Activated T-helper 17 cell treated with anti-CD3 and anti-CD28 coated beads, Interleukin-2, amount 50 U/mL, for 72 hours (primary cell): ENCODE data around the gene IL1F10. TPM values are rescaled to one million over a fixed set of nuclear protein-coding genes. Genes with fewer than 3 reads are reported as not detected.

Experiments used
- ATAC-seq: fragments of 150-1000 bp; cut with Tn5 transposase; replicated peaks from 2 replicates; pipeline ENCODE4 v1.10.0; 2021; ENCODE audit warnings: mild to moderate bottlenecking, moderate library complexity
- H3K27ac Mint-ChIP-seq: one replicate; pipeline ENCODE4 v1.8.0; 2022; ENCODE audit warnings: mixed read lengths
- H3K27me3 Mint-ChIP-seq: one replicate; pipeline ENCODE4 v1.8.0; 2022; ENCODE audit warnings: mixed read lengths
- H3K36me3 Mint-ChIP-seq: one replicate; pipeline ENCODE4 v1.8.0; 2022; ENCODE audit warnings: low read depth, mild to moderate bottlenecking, mixed read lengths
- H3K4me1 Mint-ChIP-seq: one replicate; pipeline ENCODE4 v1.8.0; 2022; ENCODE audit warnings: mixed read lengths
- H3K4me3 Mint-ChIP-seq: one replicate; pipeline ENCODE4 v1.8.0; 2022; ENCODE audit warnings: mild to moderate bottlenecking, mixed read lengths
- H3K9me3 Mint-ChIP-seq: one replicate; pipeline ENCODE4 v1.8.0; 2022; ENCODE audit warnings: mixed read lengths
- total RNA-seq, 2 donors: library from RNA; stranded (reverse); gene quantifications; one replicate each; pipeline ENCODE4 v1.2.3, GENCODE V29; 2022

IL1F10 gene
- total RNA-seq, 2 donors from 2014 or later: not detected

GRCh38 chr2:113119111-113119510, 51.3 kb downstream of the IL1F10 start:
- Mint-ChIP-seq H3K9me3 (no peaks in the 10 kb centered on the region), H3K27ac (no peak overlapping the region), H3K36me3 (peaks cover 4% of the 10 kb centered on the region), H3K27me3 (no peaks in the 10 kb centered on the region), H3K4me3 (no peak overlapping the region), H3K4me1 (peaks cover 28% of the 10 kb centered on the region)
- no peak for ATAC-seq

GRCh38 chr2:113120861-113121260, 53.1 kb downstream of the IL1F10 start:
- H3K36me3 Mint-ChIP-seq: peaks cover 3% of the 10 kb centered on the region
- H3K4me1 Mint-ChIP-seq: peaks cover 38% of the 10 kb centered on the region
- ATAC-seq: no peak
- H3K27me3 Mint-ChIP-seq: no peaks in the 10 kb centered on the region
- no peak overlapping the region for H3K4me3 Mint-ChIP-seq
- H3K9me3 Mint-ChIP-seq: no peaks in the 10 kb centered on the region
- H3K27ac Mint-ChIP-seq: peak overlapping the region; percentile 49

- Mint-ChIP-seq H3K27me3 (no peaks in the 10 kb centered on the region), H3K4me3 (no peak overlapping the region), H3K4me1 (peaks cover 32% of the 10 kb centered on the region), H3K27ac (no peak overlapping the region), H3K36me3 (no peaks in the 10 kb centered on the region), H3K9me3 (no peaks in the 10 kb centered on the region)
- ATAC-seq: no peak
Observed at GRCh38 chr2:113122364-113122763, 54.6 kb downstream of the IL1F10 start.

- Mint-ChIP-seq H3K36me3 (no peaks in the 10 kb centered on the region), H3K4me3 (peak overlapping the region; percentile 39), H3K4me1 (peaks cover 29% of the 10 kb centered on the region), H3K9me3 (no peaks in the 10 kb centered on the region), H3K27ac (peak overlapping the region; percentile 28), H3K27me3 (no peaks in the 10 kb centered on the region)
- no peak for ATAC-seq
Observed at GRCh38 chr2:113123726-113124125, 56.0 kb downstream of the IL1F10 start.

GRCh38 chr2:113124181-113124961, 56.6 kb downstream of the IL1F10 start:
- H3K4me3 Mint-ChIP-seq: peak overlapping the region; percentile 39
- H3K4me1 Mint-ChIP-seq: peaks cover 29% of the 10 kb centered on the region

More at GRCh38 chr2:113124181-113124961, 56.6 kb downstream of the IL1F10 start:
- no peaks in the 10 kb centered on the region for H3K9me3 Mint-ChIP-seq
- no peaks in the 10 kb centered on the region for H3K36me3 Mint-ChIP-seq
- ATAC-seq: peak; percentile 65
- peak overlapping the region; percentile 28 for H3K27ac Mint-ChIP-seq
- no peaks in the 10 kb centered on the region for H3K27me3 Mint-ChIP-seq

Other genes starting within 250 kb of the IL1F10 start
- under 1 TPM in 1 of 2 donors, not detected in 1; 0.40 TPM for gene IL1B, start 231.2 kb upstream of the IL1F10 start, total RNA-seq
- gene IL37, start 156.8 kb upstream of the IL1F10 start, total RNA-seq: under 1 TPM in 1 of 2 donors, not detected in 1; 0.78 TPM
- gene IL36G, start 90.0 kb upstream of the IL1F10 start, total RNA-seq: under 1 TPM in 1 of 2 donors, not detected in 1; 0.48 TPM
- gene IL36A, start 62.5 kb upstream of the IL1F10 start, total RNA-seq: not detected
- gene IL36B, start 15.1 kb upstream of the IL1F10 start, total RNA-seq: not detected
- gene IL36RN, start 8.8 kb upstream of the IL1F10 start, total RNA-seq: not detected
- gene IL1RN, start 59.6 kb downstream of the IL1F10 start, total RNA-seq: 10 to 100 TPM; 12.8 to 32.8 TPM
- 100 to 1,000 TPM; 300 to 503 TPM for gene PSD4, start 106.0 kb downstream of the IL1F10 start, total RNA-seq
- gene PAX8, start 211.0 kb downstream of the IL1F10 start, total RNA-seq: 1 to 10 TPM in 1 of 2 donors, under 1 TPM in 1; 0.86 to 1.6 TPM